NT2/D1 (cell line): ENCODE data around the gene KRT12.

Experiments
- SUZ12 ChIP-seq: IDR thresholded peaks from 2 replicates; pipeline ENCODE4 v1.6.1; 2011; ENCODE audit not compliant: insufficient read length, insufficient read depth; ENCODE audit errors: extremely low read depth
- YY1 ChIP-seq: IDR thresholded peaks from 2 replicates; pipeline ENCODE4 v1.6.1; 2011; ENCODE audit not compliant: insufficient read length, insufficient read depth
- ZNF274 ChIP-seq: IDR thresholded peaks from 2 replicates; pipeline ENCODE4 v1.6.1; 2011; ENCODE audit warnings: mild to moderate bottlenecking, low read depth, low read length

- no peak for TF ChIP-seq SUZ12
- TF ChIP-seq YY1: no peak
- no peak for TF ChIP-seq ZNF274
These were observed 9.5 kb downstream of the KRT12 start for GRCh38 chr17:40857535-40857934.
